A673 (cell line): ENCODE measurements around the gene CEP85L. TPM values are rescaled to one million over a fixed set of nuclear protein-coding genes. Genes with fewer than 3 reads are reported as not detected.
"Not testable (repeated sequence)": the region's sequence is repeated elsewhere in the genome, so short reads cannot be mapped to it uniquely, and the experiment has no call there.

Experiments used
- BruUV-seq: library from RNA; stranded (reverse); fragments of 400-500 nt; replicated peaks from 2 replicates; lab custom pipeline; 2021; lab: Mats Ljungman, UMichigan
- CTCF ChIA-PET: fragments of 300-600 bp; sonication (Branson Sonifier 250); formaldehyde crosslinking; loops from one replicate; lab custom pipeline; 2022; ENCODE audit warnings: antibody characterized with exemption; lab: Charles Lee
- POLR2A ChIA-PET: fragments of 300-600 bp; sonication (Branson Sonifier 250); formaldehyde crosslinking; loops from one replicate; lab custom pipeline; 2022; ENCODE audit warnings: antibody characterized with exemption; ENCODE audit not compliant: low non-redundant PET; lab: Charles Lee
- DNase-seq: peaks from one replicate; pipeline ENCODE4 v3.0.0-alpha.2; 2015; ENCODE audit warnings: low spot score
- H3K27ac ChIP-seq: fragments of 200-600 bp; sonication (generic); 2 replicates; pipeline ENCODE4 v1.5.1; 2016; ENCODE audit warnings: mixed run types, low read depth, mild to moderate bottlenecking, mixed read lengths, antibody characterized with exemption, low read length; ENCODE audit not compliant: poor library complexity, severe bottlenecking
- H3K27me3 ChIP-seq: fragments of 200-600 bp; sonication (generic); replicated peaks from 2 replicates; pipeline ENCODE4 v1.6.1; 2017; ENCODE audit warnings: mixed run types, low read depth, mild to moderate bottlenecking, mixed read lengths, antibody characterized with exemption, low read length; ENCODE audit not compliant: insufficient read depth, poor library complexity
- H3K36me3 ChIP-seq: fragments of 200-600 bp; sonication (generic); 2 replicates; pipeline ENCODE4 v1.6.1; 2016; ENCODE audit warnings: mixed run types, mild to moderate bottlenecking, mixed read lengths, antibody characterized with exemption, low read length; ENCODE audit not compliant: insufficient read depth, poor library complexity, severe bottlenecking
- H3K4me1 ChIP-seq: fragments of 200-600 bp; sonication (generic); 2 replicates; pipeline ENCODE4 v1.6.1; 2017; ENCODE audit warnings: mixed run types, mild to moderate bottlenecking, mixed read lengths, antibody characterized with exemption, low read length; ENCODE audit not compliant: insufficient read depth, poor library complexity, severe bottlenecking
- H3K4me3 ChIP-seq: fragments of 200-600 bp; sonication (generic); 2 replicates; pipeline ENCODE4 v1.5.1; 2016; ENCODE audit warnings: low read depth, mixed run types, mild to moderate bottlenecking, mixed read lengths, low read length; ENCODE audit not compliant: poor library complexity, severe bottlenecking
- H3K9me3 ChIP-seq: fragments of 200-600 bp; sonication (generic); 2 replicates; pipeline ENCODE4 v1.6.1; 2016; ENCODE audit warnings: mixed run types, low read depth, mild to moderate bottlenecking, mixed read lengths, antibody characterized with exemption, low read length; ENCODE audit not compliant: poor library complexity, severe bottlenecking
- EZH2 ChIP-seq: fragments of 200-600 bp; sonication (generic); IDR thresholded peaks from 2 replicates; pipeline ENCODE4 v1.6.1; 2017; ENCODE audit warnings: borderline replicate concordance, low read depth, mild to moderate bottlenecking, mixed read lengths, antibody characterized with exemption, low read length; ENCODE audit not compliant: poor library complexity, severe bottlenecking
- intact Hi-C: fragments of 100-400 bp; cut with micrococcal nuclease; formaldehyde crosslinking; loops from one replicate; pipeline ENCODE4 v1.10.0; 2022; ENCODE audit not compliant: unreplicated experiment
- total RNA-seq: library from RNA; stranded (reverse); gene quantifications from 2 replicates; pipeline ENCODE4 v1.2.3, GENCODE V29; 2021
- TF ChIP-seq, protein P1 (sequence below): fragments of 300-800, 200-600 bp; sonication (generic); conservative IDR thresholded peaks from 2 replicates; pipeline ENCODE4 v1.5.1; 2017; ENCODE audit warnings: low read depth, mild to moderate bottlenecking, antibody characterized with exemption, low read length, moderate library complexity, mixed read lengths

CEP85L gene
- total RNA-seq, 1 experiment from 2014 or later = 7.4 TPM

DNA sequence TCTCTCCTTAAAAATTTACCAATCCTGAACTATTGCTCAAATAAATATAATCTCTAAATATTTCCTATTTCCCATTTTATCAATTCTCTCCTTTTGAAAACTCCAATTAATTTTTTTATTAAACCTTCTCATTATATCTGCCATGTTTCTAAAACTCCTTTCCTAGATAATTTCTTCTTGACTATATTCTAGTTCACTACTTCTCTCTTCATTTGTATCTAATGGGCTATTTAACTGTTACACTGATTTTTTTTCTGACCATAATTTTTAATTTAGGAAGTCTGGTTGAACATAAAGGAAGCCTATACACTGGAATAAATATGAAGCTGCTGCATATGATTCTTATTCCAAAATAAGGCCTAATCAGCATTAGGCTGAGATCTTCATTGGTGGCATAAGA lies 199.6 kb downstream of the CEP85L start:
- intact Hi-C loops = no loop called here
- no peak for TF ChIP-seq EZH2
- TF ChIP-seq, protein P1, sequence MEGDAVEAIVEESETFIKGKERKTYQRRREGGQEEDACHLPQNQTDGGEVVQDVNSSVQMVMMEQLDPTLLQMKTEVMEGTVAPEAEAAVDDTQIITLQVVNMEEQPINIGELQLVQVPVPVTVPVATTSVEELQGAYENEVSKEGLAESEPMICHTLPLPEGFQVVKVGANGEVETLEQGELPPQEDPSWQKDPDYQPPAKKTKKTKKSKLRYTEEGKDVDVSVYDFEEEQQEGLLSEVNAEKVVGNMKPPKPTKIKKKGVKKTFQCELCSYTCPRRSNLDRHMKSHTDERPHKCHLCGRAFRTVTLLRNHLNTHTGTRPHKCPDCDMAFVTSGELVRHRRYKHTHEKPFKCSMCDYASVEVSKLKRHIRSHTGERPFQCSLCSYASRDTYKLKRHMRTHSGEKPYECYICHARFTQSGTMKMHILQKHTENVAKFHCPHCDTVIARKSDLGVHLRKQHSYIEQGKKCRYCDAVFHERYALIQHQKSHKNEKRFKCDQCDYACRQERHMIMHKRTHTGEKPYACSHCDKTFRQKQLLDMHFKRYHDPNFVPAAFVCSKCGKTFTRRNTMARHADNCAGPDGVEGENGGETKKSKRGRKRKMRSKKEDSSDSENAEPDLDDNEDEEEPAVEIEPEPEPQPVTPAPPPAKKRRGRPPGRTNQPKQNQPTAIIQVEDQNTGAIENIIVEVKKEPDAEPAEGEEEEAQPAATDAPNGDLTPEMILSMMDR = no peak
- no peaks in the 10 kb centered on the region for H3K27me3 ChIP-seq
- BruUV-seq = no TSS peak
- H3K36me3 ChIP-seq = no peaks in the 10 kb centered on the region
- no peak for DNase-seq
- CTCF ChIA-PET = no interaction called here
- peaks cover 11% of the 10 kb centered on the region for H3K9me3 ChIP-seq
- no peaks in the 10 kb centered on the region for H3K4me1 ChIP-seq
- POLR2A ChIA-PET = no interaction called here
- H3K4me3 ChIP-seq = no peak overlapping the region
- H3K27ac ChIP-seq = no peak overlapping the region

DNA sequence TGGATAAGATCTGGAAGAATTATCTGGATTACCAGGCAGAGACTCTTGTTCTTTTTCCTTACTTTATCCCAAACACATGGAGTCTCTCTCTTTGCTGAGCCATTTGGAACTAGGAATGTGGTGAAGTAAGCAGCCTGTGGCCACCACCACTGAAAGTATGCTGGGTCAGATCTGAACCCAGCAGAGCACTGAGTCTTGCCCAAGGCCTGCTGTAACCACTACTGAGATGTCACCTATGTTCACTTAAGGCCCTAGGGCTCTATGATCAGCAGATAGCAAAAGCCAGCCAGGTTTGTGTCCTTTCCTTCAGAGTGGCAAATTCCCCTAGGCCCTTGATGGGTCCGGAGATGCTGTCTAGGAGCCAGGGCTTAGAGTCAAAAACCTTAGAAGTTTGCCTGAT lies 206.6 kb downstream of the CEP85L start:
- Histone ChIP-seq H3K4me1 (no peaks in the 10 kb centered on the region), H3K9me3 (peaks cover 4% of the 10 kb centered on the region), H3K27ac (no peak overlapping the region), H3K27me3 (no peaks in the 10 kb centered on the region), H3K36me3 (no peaks in the 10 kb centered on the region), H3K4me3 (no peak overlapping the region)
- CTCF ChIA-PET = no interaction called here
- intact Hi-C loops = no loop called here
- POLR2A ChIA-PET = no interaction called here
- TF ChIP-seq, protein P1 = no peak
- TF ChIP-seq EZH2 = no peak
- BruUV-seq = no TSS peak
- no peak for DNase-seq

DNA sequence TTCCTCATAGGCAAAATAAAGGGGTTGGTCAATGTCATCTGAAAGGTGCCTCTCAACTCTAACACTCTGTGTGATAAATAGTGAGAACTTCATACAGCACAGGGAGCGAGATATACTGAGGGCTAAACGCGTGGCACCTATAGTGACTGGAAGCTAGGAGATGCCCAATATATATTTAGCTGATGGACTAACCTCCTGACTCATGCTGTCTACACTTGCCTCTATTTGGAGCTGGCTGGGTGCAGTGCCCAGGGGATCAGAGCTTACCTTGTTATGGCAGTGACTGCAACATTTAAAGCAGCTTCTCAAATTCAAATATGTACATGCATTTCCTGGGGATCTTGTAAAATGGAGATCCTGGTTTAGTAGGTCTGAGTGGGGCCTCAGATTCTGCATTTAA lies 214.9 kb downstream of the CEP85L start:
- H3K27me3 ChIP-seq = no peaks in the 10 kb centered on the region
- no peak overlapping the region for H3K27ac ChIP-seq
- no TSS peak for BruUV-seq
- H3K9me3 ChIP-seq = no peaks in the 10 kb centered on the region
- H3K4me1 ChIP-seq = no peaks in the 10 kb centered on the region
- TF ChIP-seq, protein P1 = no peak
- no peak for TF ChIP-seq EZH2
- intact Hi-C loops = no loop called here
- no peak for DNase-seq
- H3K4me3 ChIP-seq = no peak overlapping the region
- no peaks in the 10 kb centered on the region for H3K36me3 ChIP-seq
- CTCF ChIA-PET = no interaction called here
- POLR2A ChIA-PET = no interaction called here

DNA sequence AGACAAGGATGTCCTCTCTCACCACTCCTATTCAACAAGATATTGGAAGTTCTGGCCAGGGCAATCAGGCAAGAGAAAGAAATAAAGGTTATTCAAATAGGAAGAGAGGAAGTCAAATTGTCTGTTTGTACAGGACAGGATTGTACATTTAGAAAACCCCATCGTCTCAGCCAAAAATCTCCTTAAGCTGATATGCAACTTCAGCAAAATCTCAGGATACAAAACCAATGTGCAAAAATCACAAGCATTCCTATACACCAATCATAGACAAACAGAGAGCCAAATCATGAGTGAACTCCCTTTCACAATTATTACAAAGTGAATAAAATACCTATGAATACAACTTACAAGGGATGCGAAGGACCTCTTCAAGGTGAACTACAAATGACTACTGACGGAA lies 217.2 kb downstream of the CEP85L start:
- BruUV-seq, DNase-seq, H3K9me3 ChIP-seq, H3K36me3 ChIP-seq, H3K4me3 ChIP-seq, H3K27me3 ChIP-seq, POLR2A ChIA-PET, CTCF ChIA-PET, H3K27ac ChIP-seq, intact Hi-C loops, H3K4me1 ChIP-seq: not testable (repeated sequence)

DNA sequence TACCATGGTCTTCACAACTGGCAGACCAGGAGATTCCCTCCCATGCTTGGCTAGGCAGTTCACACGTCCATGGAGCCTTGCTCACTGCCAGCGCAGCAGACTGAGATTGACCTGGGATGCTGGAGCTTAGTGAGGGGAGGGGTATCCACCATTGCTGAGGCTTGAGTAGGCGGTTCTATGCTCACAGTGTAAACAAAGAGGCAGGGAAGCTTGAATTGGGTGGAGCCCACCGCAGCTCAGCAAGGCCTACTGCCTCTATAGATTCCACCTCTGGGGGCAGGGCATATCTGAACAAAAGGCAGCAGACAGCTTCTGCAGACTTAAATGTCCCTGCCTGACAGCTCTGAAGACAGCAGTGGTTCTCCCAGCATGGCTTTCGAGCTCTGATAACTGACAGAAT lies 230.1 kb downstream of the CEP85L start:
- H3K27me3 ChIP-seq, H3K9me3 ChIP-seq, H3K36me3 ChIP-seq, H3K27ac ChIP-seq, H3K4me3 ChIP-seq, CTCF ChIA-PET, H3K4me1 ChIP-seq, DNase-seq, BruUV-seq, intact Hi-C loops, POLR2A ChIA-PET: not testable (repeated sequence)
